ENCODE results near the gene LIN7B. TPM values are rescaled to one million over a fixed set of nuclear protein-coding genes. Genes with fewer than 3 reads are reported as not detected.

LIN7B gene
- total and polyA plus RNA-seq, 2 of the 13 experiments (the other 11 are each of a cell fraction or from before 2014, with no cell fraction given) = 5.3 to 7.6 TPM

DNA sequence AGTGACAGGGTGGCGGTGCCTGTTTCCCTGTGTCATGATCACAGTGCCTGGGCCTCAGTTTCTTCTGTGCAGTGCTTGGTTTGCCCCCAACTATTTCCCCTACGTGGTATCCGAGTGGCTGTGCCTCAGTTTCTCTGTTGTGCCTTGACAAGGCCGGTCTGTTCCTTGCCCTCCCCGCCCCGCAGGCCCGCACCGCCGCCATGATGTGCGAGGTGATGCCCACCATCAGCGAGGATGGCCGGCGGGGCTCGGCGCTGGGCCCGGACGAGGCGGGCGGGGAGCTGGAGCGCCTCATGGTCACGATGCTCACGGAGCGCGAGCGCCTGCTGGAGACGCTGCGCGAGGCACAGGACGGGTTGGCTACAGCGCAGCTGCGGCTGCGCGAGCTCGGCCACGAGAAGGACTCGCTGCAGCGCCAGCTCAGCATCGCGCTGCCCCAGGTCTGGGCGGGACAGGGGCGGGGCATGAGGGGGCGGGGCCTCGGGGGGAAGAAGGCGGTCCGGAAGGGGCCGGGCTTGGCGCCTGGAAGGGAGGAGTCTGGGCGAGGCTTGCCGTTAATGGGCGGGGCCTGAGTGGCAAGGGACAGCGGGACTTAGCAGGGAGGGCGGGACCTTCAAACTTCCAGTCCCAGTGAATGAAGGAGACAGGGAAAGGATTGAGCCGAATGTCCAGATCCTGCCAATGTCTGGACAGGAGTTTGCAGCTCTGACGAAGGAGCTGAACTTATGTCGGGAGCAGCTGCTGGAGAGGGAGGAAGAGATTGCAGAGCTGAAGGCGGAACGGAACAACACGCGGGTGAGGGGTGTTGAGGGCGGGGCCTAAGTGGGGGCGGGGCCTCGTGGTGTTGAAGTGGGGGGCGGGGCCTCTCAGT lies 13.7 kb downstream of the LIN7B start:
- H3K9me3 ChIP-seq (ENCODE audit: low read length) = no peaks in the 10 kb centered on the region
- peaks cover 49% of the 10 kb centered on the region for H3K4me1 ChIP-seq (ENCODE audit: insufficient read depth, low read length)
- peak overlapping the region; percentile 99 for H3K4me2 ChIP-seq (ENCODE audit: low read depth, low read length)
- peak overlapping the region; percentile 44 for H3K9ac ChIP-seq (ENCODE audit: insufficient read depth, low read depth, low read length)
- FAIRE-seq (peak; percentile 81), ATAC-seq (peak; percentile 92), DNase-seq (ENCODE audit: low spot score) (peak; percentile 93)
- H3K36me3 ChIP-seq (replicated peaks in 1 of 2; ENCODE audit: control insufficient read depth in 1 of 2, insufficient read depth in 2 of 2, low read length in 2 of 2) = no peaks in the 10 kb centered on the region; a peak in 1 of 5 replicates
- no TSS peak for BruUV-seq (replicated peaks)
- in situ Hi-C loops (cut with HindIII; ENCODE audit: extremely low pct_ligation_motif_present, low pct_unique_long_range_greater_than_20kb) = no loop called here
- intact Hi-C loops (cut with micrococcal nuclease; ENCODE audit: unreplicated experiment) = loop anchor here (5.0 kb wide), 1 partner anchor 69 kb away; no protein-coding TSS in a partner anchor
- H3K4me3 ChIP-seq (replicated peaks in 1 of 3; ENCODE audit: insufficient read depth in 1 of 3, low read depth in 2 of 3, low read length in 3 of 3) = peak overlapping the region; percentile 49 to 75 (median 58)
- H2AFZ ChIP-seq (ENCODE audit: low read length) = peak overlapping the region; percentile 99
- no peaks in the 10 kb centered on the region for H3K79me2 ChIP-seq (ENCODE audit: insufficient read depth, low read length)
- H4K20me1 ChIP-seq (ENCODE audit: insufficient read depth, low read length) = no peaks in the 10 kb centered on the region
- ChIA-PET CTCF (ENCODE audit: low intra/inter-chr PET ratio, low total read pairs) (no interaction called here), POLR2A (interaction anchor here (0.6 to 1.9 kb wide), 15 partner anchors 10 to 419 kb away, joined by 3 to 21 read pairs (median 4); partner anchors contain the start of genes GYS1, HRC, LIN7B and RUVBL2)
- H3K27ac ChIP-seq (ENCODE audit: extremely low read length, insufficient read depth, low read length) = peak overlapping the region; percentile 72
- no peaks in the 10 kb centered on the region for H3K27me3 ChIP-seq (ENCODE audit: control insufficient read depth in 1 of 2, insufficient read depth in 2 of 2, low read length in 2 of 2)
- WGBS (ENCODE audit: low lambda C conversion rate) = 9% methylated on average over 27 of the region's 63 CpGs
- TF ChIP-seq SNRNP70 (IDR thresholded peaks at IDR 0.05; ENCODE audit: low read depth, low read length) (no peak), SP1 (IDR thresholded peaks at IDR 0.05) (no peak), SP1 (CRISPR knock-in tag; IDR thresholded peaks at IDR 0.05) (no peak; the same call in 1 of the 2 replicates), ZNF724P (CRISPR knock-in tag; IDR thresholded peaks at IDR 0.05; ENCODE audit: borderline replicate concordance) (peak; percentile 99), SUZ12 (IDR thresholded peaks at IDR 0.05; ENCODE audit: low read depth, low read length) (no peak), TBX3 (IDR thresholded peaks at IDR 0.05; ENCODE audit: borderline replicate concordance) (no peak), NFYB (CRISPR knock-in tag; IDR thresholded peaks at IDR 0.05) (no peak), ELF1 (CRISPR knock-in tag; IDR thresholded peaks at IDR 0.05) (no peak), DNMT3B (CRISPR knock-in tag; conservative IDR thresholded peaks at IDR 0.05) (peak; percentile 94), HDAC1 (CRISPR knock-in tag; IDR thresholded peaks at IDR 0.05) (peak; percentile 86), NR1H2 (CRISPR knock-in tag; IDR thresholded peaks at IDR 0.05; ENCODE audit: borderline replicate concordance, low read depth) (peak; percentile 99), GATAD1 (CRISPR knock-in tag; IDR thresholded peaks at IDR 0.05) (peak; percentile 77; the same call in 1 of the 2 replicates), TP53 (CRISPR knock-in tag; conservative IDR thresholded peaks at IDR 0.05) (peak; percentile 93), ZNF883 (CRISPR knock-in tag; IDR thresholded peaks at IDR 0.05; ENCODE audit: not compliant biosample characterization) (peak; percentile 99), ZNF343 (CRISPR knock-in tag; IDR thresholded peaks at IDR 0.05) (peak; percentile 97), NCOA5 (CRISPR knock-in tag; IDR thresholded peaks at IDR 0.05) (no peak), BCL6 (CRISPR knock-in tag; IDR thresholded peaks at IDR 0.05) (peak; percentile 78), ZFX (CRISPR knock-in tag; IDR thresholded peaks at IDR 0.05; ENCODE audit: low read depth) (peak; percentile 94)
- TF ChIP-seq, protein P1, sequence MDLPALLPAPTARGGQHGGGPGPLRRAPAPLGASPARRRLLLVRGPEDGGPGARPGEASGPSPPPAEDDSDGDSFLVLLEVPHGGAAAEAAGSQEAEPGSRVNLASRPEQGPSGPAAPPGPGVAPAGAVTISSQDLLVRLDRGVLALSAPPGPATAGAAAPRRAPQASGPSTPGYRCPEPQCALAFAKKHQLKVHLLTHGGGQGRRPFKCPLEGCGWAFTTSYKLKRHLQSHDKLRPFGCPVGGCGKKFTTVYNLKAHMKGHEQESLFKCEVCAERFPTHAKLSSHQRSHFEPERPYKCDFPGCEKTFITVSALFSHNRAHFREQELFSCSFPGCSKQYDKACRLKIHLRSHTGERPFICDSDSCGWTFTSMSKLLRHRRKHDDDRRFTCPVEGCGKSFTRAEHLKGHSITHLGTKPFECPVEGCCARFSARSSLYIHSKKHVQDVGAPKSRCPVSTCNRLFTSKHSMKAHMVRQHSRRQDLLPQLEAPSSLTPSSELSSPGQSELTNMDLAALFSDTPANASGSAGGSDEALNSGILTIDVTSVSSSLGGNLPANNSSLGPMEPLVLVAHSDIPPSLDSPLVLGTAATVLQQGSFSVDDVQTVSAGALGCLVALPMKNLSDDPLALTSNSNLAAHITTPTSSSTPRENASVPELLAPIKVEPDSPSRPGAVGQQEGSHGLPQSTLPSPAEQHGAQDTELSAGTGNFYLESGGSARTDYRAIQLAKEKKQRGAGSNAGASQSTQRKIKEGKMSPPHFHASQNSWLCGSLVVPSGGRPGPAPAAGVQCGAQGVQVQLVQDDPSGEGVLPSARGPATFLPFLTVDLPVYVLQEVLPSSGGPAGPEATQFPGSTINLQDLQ (CRISPR knock-in tag; IDR thresholded peaks at IDR 0.05) = peak; percentile 85; the same call in 1 of the 2 replicates

Data from HepG2 (cell line).